ENCODE measurements around the gene IGLL1. TPM values are rescaled to one million over a fixed set of nuclear protein-coding genes. Genes with fewer than 3 reads are reported as not detected.
"Not testable (repeated sequence)": the region's sequence is repeated elsewhere in the genome, so short reads cannot be mapped to it uniquely, and the experiment has no call there.

IGLL1 gene
- total RNA-seq, 8 experiments from 2014 or later = 0.47 TPM; not detected in 7

- ATAC-seq (replicated peaks in 6 of 8) = peak in 4 of 8 experiments; percentile 2 to 13 (median 8)
- WGBS, 10 experiments = 40 to 82% methylated on average over 3 to 4 of the region's 37 CpGs; no CpG with 5 or more reads in 8 of the 10 experiments
- in situ Hi-C loops (cut with MboI; ENCODE audit: low pct_unique_long_range_greater_than_20kb in 2 of 9, low sequenced_read_pairs in 9 of 9, unreplicated experiment in 9 of 9) = no loop called here
- Histone ChIP-seq H3K4me3 (peak overlapping the region; percentile 12 to 36 (median 20)), H3K4me1 (replicated peaks in 1 of 2) (peaks cover 26 to 34% of the 10 kb centered on the region in 2 donors), H3K27ac (peak overlapping the region; percentile 54 to 73)
Measured at GRCh38 chr22:23566705-23567475, 13.2 kb downstream of the IGLL1 start.

- WGBS, 10 experiments = 0% methylated on average over 1 of the region's 73 CpGs; no CpG with 5 or more reads in 6 of the 10 experiments
- peak in 7 of 8 experiments; percentile 40 to 87 (median 79) for ATAC-seq (replicated peaks in 6 of 8)
- peak overlapping the region; percentile 13 to 36 (median 22) for H3K4me3 ChIP-seq
Measured at GRCh38 chr22:23565915-23566704, 14.0 kb downstream of the IGLL1 start.

GRCh38 chr22:23565305-23565914 lies 14.7 kb downstream of the IGLL1 start:
- in situ Hi-C loops (cut with MboI; ENCODE audit: low pct_unique_long_range_greater_than_20kb in 2 of 9, low sequenced_read_pairs in 9 of 9, unreplicated experiment in 9 of 9) = no loop called here
- ATAC-seq (replicated peaks in 6 of 8) = peak; percentile 24 to 63 (median 43)
- peaks cover 26 to 34% of the 10 kb centered on the region in 2 donors for H3K4me1 ChIP-seq (replicated peaks in 1 of 2)
- H3K27ac ChIP-seq = peak overlapping the region; percentile 54 to 73
- WGBS, 10 experiments = 0% methylated on average over 1 to 2 of the region's 11 CpGs; no CpG with 5 or more reads in 7 of the 10 experiments
- H3K4me3 ChIP-seq = peak overlapping the region; percentile 13 to 36 (median 22)

More at GRCh38 chr22:23565915-23566704, 14.0 kb downstream of the IGLL1 start:
- Histone ChIP-seq H3K4me1 (replicated peaks in 1 of 2) (peaks cover 26 to 34% of the 10 kb centered on the region in 2 donors), H3K27ac (peak overlapping the region; percentile 54 to 73)
- in situ Hi-C loops (cut with MboI; ENCODE audit: low pct_unique_long_range_greater_than_20kb in 2 of 9, low sequenced_read_pairs in 9 of 9, unreplicated experiment in 9 of 9) = no loop called here

GRCh38 chr22:23564276-23564675 lies 15.8 kb downstream of the IGLL1 start:
- H3K4me3 ChIP-seq = no peak overlapping the region
- no peak for ATAC-seq (replicated peaks in 6 of 8)
- 0 to 100% (median 77%) methylated on average over 1 to 5 of the region's 7 CpGs; no CpG with 5 or more reads in 5 of the 10 experiments for WGBS, 10 experiments

GRCh38 chr22:23563111-23563510 lies 17.0 kb downstream of the IGLL1 start:
- no peak for ATAC-seq (replicated peaks in 6 of 8)
- in situ Hi-C loops (cut with MboI; ENCODE audit: low pct_unique_long_range_greater_than_20kb in 2 of 9, low sequenced_read_pairs in 9 of 9, unreplicated experiment in 9 of 9) = no loop called here
- WGBS, 10 experiments = 13 to 100% (median 80%) methylated on average over 1 to 7 of the region's 9 CpGs; no CpG with 5 or more reads in 5 of the 10 experiments

More at GRCh38 chr22:23564276-23564675, 15.8 kb downstream of the IGLL1 start:
- in situ Hi-C loops (cut with MboI; ENCODE audit: low pct_unique_long_range_greater_than_20kb in 2 of 9, low sequenced_read_pairs in 9 of 9, unreplicated experiment in 9 of 9) = no loop called here
- Histone ChIP-seq H3K4me1 (replicated peaks in 1 of 2) (peaks cover 31 to 34% of the 10 kb centered on the region in 2 donors), H3K27ac (peak overlapping the region; percentile 58 to 73)

GRCh38 chr22:23562186-23562585 lies 17.9 kb downstream of the IGLL1 start:
- ATAC-seq (replicated peaks in 6 of 8) = no peak
- in situ Hi-C loops (cut with MboI; ENCODE audit: low pct_unique_long_range_greater_than_20kb in 2 of 9, low sequenced_read_pairs in 9 of 9, unreplicated experiment in 9 of 9) = no loop called here
- H3K27ac ChIP-seq = no peak overlapping the region
- 38 to 90% (median 75%) methylated on average over 1 to 2 of the region's 4 CpGs; no CpG with 5 or more reads in 6 of the 10 experiments for WGBS, 10 experiments
- peaks cover 29 to 30% of the 10 kb centered on the region in 2 donors for H3K4me1 ChIP-seq (replicated peaks in 1 of 2)
- no peak overlapping the region for H3K4me3 ChIP-seq

More at GRCh38 chr22:23563111-23563510, 17.0 kb downstream of the IGLL1 start:
- Histone ChIP-seq H3K27ac (no peak overlapping the region), H3K4me3 (no peak overlapping the region), H3K4me1 (replicated peaks in 1 of 2) (peaks cover 31 to 34% of the 10 kb centered on the region in 2 donors)

- in situ Hi-C loops (cut with MboI; ENCODE audit: low pct_unique_long_range_greater_than_20kb in 2 of 9, low sequenced_read_pairs in 9 of 9, unreplicated experiment in 9 of 9); ATAC-seq (replicated peaks in 6 of 8); H3K27ac ChIP-seq; H3K4me3 ChIP-seq: not testable (repeated sequence)
- WGBS, 10 experiments = 75% methylated on average over 1 of the region's 24 CpGs; no CpG with 5 or more reads in 9 of the 10 experiments
- H3K4me1 ChIP-seq (replicated peaks in 1 of 2) = peaks cover 25 to 32% of the 10 kb centered on the region in 2 donors
Measured at GRCh38 chr22:23561025-23561510, 19.0 kb downstream of the IGLL1 start.

GRCh38 chr22:23560215-23560614 lies 19.9 kb downstream of the IGLL1 start:
- WGBS, 10 experiments = 0 to 100% (median 80%) methylated on average over 1 of the region's 1 CpG; no CpG with 5 or more reads in 5 of the 10 experiments
- H3K4me1 ChIP-seq (replicated peaks in 1 of 2) = peaks cover 23 to 27% of the 10 kb centered on the region in 2 donors
- in situ Hi-C loops (cut with MboI; ENCODE audit: low pct_unique_long_range_greater_than_20kb in 2 of 9, low sequenced_read_pairs in 9 of 9, unreplicated experiment in 9 of 9); H3K27ac ChIP-seq; H3K4me3 ChIP-seq: not testable (repeated sequence)
- peak in 1 of 8 experiments; percentile 20 for ATAC-seq (replicated peaks in 6 of 8)

GRCh38 chr22:23557467-23557866 lies 22.6 kb downstream of the IGLL1 start:
- Histone ChIP-seq H3K4me1 (replicated peaks in 1 of 2) (peaks cover 23 to 27% of the 10 kb centered on the region in 2 donors), H3K27ac (no peak overlapping the region), H3K4me3 (no peak overlapping the region)
- WGBS, 10 experiments = 0 to 100% (median 80%) methylated on average over 1 to 3 of the region's 4 CpGs; no CpG with 5 or more reads in 1 of the 10 experiments
- in situ Hi-C loops (cut with MboI; ENCODE audit: low pct_unique_long_range_greater_than_20kb in 2 of 9, low sequenced_read_pairs in 9 of 9, unreplicated experiment in 9 of 9) = no loop called here
- no peak for ATAC-seq (replicated peaks in 6 of 8)

GRCh38 chr22:23557036-23557435 lies 23.1 kb downstream of the IGLL1 start:
- in situ Hi-C loops (cut with MboI; ENCODE audit: low pct_unique_long_range_greater_than_20kb in 2 of 9, low sequenced_read_pairs in 9 of 9, unreplicated experiment in 9 of 9) = no loop called here
- WGBS, 10 experiments = 80 to 88% (median 83%) methylated on average over 1 to 6 of the region's 7 CpGs; no CpG with 5 or more reads in 5 of the 10 experiments
- Histone ChIP-seq H3K27ac (no peak overlapping the region), H3K4me1 (replicated peaks in 1 of 2) (peaks cover 23 to 27% of the 10 kb centered on the region in 2 donors), H3K4me3 (no peak overlapping the region)
- peak in 2 of 8 experiments; percentile 20 to 27 for ATAC-seq (replicated peaks in 6 of 8)

GRCh38 chr22:23556026-23556620 lies 24.0 kb downstream of the IGLL1 start:
- Histone ChIP-seq H3K27ac (no peak overlapping the region), H3K4me1 (replicated peaks in 1 of 2) (peaks cover 23 to 27% of the 10 kb centered on the region in 2 donors), H3K4me3 (no peak overlapping the region)
- in situ Hi-C loops (cut with MboI; ENCODE audit: low pct_unique_long_range_greater_than_20kb in 2 of 9, low sequenced_read_pairs in 9 of 9, unreplicated experiment in 9 of 9) = no loop called here
- no peak for ATAC-seq (replicated peaks in 6 of 8)
- no CpG with 5 or more reads among the region's 7 CpGs for WGBS, 10 experiments

- Histone ChIP-seq H3K4me1 (replicated peaks in 1 of 2) (peaks cover 23 to 24% of the 10 kb centered on the region in 2 donors), H3K4me3 (no peak overlapping the region), H3K27ac (no peak overlapping the region)
- no peak for ATAC-seq (replicated peaks in 6 of 8)
- in situ Hi-C loops (cut with MboI; ENCODE audit: low pct_unique_long_range_greater_than_20kb in 2 of 9, low sequenced_read_pairs in 9 of 9, unreplicated experiment in 9 of 9) = no loop called here
- WGBS, 10 experiments = 42 to 92% (median 75%) methylated on average over 2 to 7 of the region's 8 CpGs; no CpG with 5 or more reads in 2 of the 10 experiments
Measured at GRCh38 chr22:23555118-23555517, 25.0 kb downstream of the IGLL1 start.
